AG04450 (cell line): ENCODE results near the gene SH3D19. TPM values are rescaled to one million over a fixed set of nuclear protein-coding genes. Genes with fewer than 3 reads are reported as not detected.

ENCODE experiments used
- CTCF ChIA-PET: fragments of 300-600, 350-600 bp; formaldehyde crosslinking; extraction: SDS; loops from one replicate; lab custom pipeline; 2022; ENCODE audit warnings: antibody characterized with exemption, inconsistent platforms; lab: Charles Lee
- POLR2A ChIA-PET: fragments of 350-600 bp; formaldehyde crosslinking; extraction: SDS; loops from one replicate; lab custom pipeline; 2021; ENCODE audit warnings: antibody characterized with exemption, inconsistent platforms; lab: Yijun Ruan, JAX
- DNase-seq: peaks from one replicate; pipeline ENCODE4 v3.0.0-alpha.2; 2011; ENCODE audit warnings: low read depth, low spot score
- H3K27ac ChIP-seq: one replicate; pipeline ENCODE4 v1.5.1; 2012; ENCODE audit warnings: low read depth, low read length, control low read depth
- H3K27me3 ChIP-seq: one replicate; pipeline ENCODE4 v1.6.0; 2012; ENCODE audit warnings: low read length; ENCODE audit not compliant: control insufficient read depth, insufficient read depth
- H3K4me3 ChIP-seq: 2 replicates; pipeline ENCODE4 v1.5.1; 2011; ENCODE audit warnings: mild to moderate bottlenecking, low read depth, low read length, control low read depth
- H3K9me3 ChIP-seq: 2 replicates; pipeline ENCODE4 v1.5.1; 2012; ENCODE audit warnings: low read length; ENCODE audit not compliant: control insufficient read depth, insufficient read depth
- polyA plus RNA-seq: library from polyadenylated mRNA; depleted of rRNA; stranded (reverse); fragments of >200 nt; gene quantifications from 2 replicates; pipeline ENCODE4 v1.2.3, GENCODE V29; 2011
- TF ChIP-seq, protein P1 (sequence below): IDR thresholded peaks from 2 replicates; pipeline ENCODE4 v1.5.1; 2011; ENCODE audit warnings: low read depth, low read length, control low read depth, inconsistent platforms

Gene SH3D19
- polyA plus RNA-seq, 1 experiment: 32.6 TPM

DNA sequence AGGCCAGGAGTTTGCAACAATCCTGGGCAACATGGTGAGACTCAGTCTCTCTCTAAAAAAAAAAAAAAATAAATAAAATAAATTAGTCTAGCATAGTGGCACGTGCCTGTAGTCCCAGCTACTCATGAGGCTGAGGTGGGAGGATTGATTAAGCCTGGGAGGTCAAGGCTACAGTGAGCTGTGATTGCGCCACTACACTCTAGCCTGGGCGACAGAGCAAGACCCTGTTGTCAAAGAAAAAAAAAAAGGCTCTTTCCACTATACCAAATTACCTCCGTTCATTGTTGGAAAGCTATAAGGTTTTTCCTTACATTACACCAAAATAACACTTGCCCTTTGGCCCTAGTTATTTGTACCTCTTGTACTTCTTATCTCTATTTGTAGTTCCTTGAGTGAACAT is 58.3 kb downstream of the SH3D19 start:
- DNase-seq: no peak
- no peaks in the 10 kb centered on the region for H3K9me3 ChIP-seq
- ChIA-PET POLR2A (no interaction called here), CTCF (interaction anchor here (0.5 to 5.2 kb wide), 4 partner anchors 8 to 537 kb away, joined by 3 to 40 read pairs (median 6); partner anchors contain the start of gene PRSS48)
- H3K4me3 ChIP-seq: no peak overlapping the region
- no peak overlapping the region for H3K27ac ChIP-seq
- H3K27me3 ChIP-seq: no peaks in the 10 kb centered on the region
- TF ChIP-seq, protein P1, sequence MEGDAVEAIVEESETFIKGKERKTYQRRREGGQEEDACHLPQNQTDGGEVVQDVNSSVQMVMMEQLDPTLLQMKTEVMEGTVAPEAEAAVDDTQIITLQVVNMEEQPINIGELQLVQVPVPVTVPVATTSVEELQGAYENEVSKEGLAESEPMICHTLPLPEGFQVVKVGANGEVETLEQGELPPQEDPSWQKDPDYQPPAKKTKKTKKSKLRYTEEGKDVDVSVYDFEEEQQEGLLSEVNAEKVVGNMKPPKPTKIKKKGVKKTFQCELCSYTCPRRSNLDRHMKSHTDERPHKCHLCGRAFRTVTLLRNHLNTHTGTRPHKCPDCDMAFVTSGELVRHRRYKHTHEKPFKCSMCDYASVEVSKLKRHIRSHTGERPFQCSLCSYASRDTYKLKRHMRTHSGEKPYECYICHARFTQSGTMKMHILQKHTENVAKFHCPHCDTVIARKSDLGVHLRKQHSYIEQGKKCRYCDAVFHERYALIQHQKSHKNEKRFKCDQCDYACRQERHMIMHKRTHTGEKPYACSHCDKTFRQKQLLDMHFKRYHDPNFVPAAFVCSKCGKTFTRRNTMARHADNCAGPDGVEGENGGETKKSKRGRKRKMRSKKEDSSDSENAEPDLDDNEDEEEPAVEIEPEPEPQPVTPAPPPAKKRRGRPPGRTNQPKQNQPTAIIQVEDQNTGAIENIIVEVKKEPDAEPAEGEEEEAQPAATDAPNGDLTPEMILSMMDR: no peak

DNA sequence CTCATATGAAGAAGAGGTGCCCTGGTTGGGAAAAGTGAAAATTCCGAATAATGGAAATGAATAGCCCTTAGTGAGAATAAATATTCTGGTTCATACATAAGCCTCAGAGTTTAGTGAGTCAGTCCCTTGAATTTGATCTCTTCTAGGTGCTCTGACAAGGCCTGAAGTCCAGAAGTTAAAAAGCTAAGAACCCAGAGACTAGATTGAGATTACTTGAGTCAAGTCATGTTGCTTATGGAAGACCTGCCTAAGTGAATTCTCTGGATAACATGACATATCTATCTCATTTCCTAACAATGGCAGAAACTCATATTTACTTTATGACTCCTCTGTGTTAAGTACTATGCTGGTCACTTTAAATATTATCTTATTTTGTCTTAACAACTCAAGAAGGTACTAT is 58.9 kb downstream of the SH3D19 start:
- TF ChIP-seq, protein P1: no peak
- Histone ChIP-seq H3K27ac (no peak overlapping the region), H3K9me3 (no peaks in the 10 kb centered on the region), H3K4me3 (no peak overlapping the region), H3K27me3 (no peaks in the 10 kb centered on the region)
- ChIA-PET POLR2A (interaction anchor here (0.7 kb wide), 1 partner anchor 166 kb away, joined by 3 read pairs; no protein-coding TSS in a partner anchor), CTCF (interaction anchor here (0.6 to 5.2 kb wide), 3 partner anchors 9 to 32 kb away, joined by 6 to 40 read pairs (median 8); partner anchors contain the start of gene PRSS48)
- DNase-seq: no peak

DNA sequence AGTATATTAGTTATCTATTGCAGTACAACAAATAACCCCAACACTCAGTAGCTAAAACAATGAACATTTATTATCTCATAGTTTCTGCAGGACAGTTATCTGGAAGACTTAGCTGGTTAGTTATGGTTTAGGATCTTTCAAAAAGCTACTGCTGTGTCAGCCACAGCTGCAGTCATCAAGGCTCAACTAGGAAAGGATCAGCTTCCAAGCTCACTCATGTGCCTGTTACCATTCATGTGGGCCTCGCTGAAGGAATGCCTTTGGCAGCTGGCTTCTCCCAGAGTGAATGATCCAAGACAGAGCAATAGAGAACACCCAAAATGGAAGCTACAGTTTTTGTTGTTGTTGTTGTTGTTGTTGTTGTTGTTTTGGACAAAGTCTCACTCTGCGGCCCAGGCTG is 62.0 kb downstream of the SH3D19 start:
- Histone ChIP-seq H3K9me3 (no peaks in the 10 kb centered on the region; the same call in 1 of the 2 replicates), H3K27me3 (no peaks in the 10 kb centered on the region), H3K27ac (no peak overlapping the region), H3K4me3 (no peak overlapping the region)
- DNase-seq: no peak
- ChIA-PET POLR2A (no interaction called here), CTCF (interaction anchor here (5.2 kb wide), 1 partner anchor 12 kb away, joined by 40 read pairs; the partner anchor contains the start of gene PRSS48)
- TF ChIP-seq, protein P1: no peak

DNA sequence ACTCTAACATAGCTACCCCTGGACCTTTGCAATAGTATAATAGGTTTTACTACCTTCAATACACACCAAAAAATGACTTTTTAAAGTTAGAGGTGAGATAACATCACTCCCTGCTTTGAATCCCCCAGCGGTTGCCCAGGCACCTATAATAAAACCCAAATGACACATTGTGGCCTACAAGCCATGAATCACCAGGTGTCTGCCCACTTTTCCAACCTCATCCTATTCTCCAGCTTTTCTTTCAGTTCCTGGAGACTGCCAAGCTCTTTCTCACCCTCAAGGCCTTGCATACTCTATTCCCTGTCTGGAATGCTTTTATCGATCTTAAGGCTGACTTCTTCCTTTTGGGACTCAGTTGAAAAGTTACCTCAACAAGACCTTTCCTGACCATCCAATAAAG is 64.9 kb downstream of the SH3D19 start:
- H3K27ac ChIP-seq: no peak overlapping the region
- ChIA-PET POLR2A (no interaction called here), CTCF (no interaction called here)
- no peak for DNase-seq
- TF ChIP-seq, protein P1: no peak
- no peaks in the 10 kb centered on the region; the same call in 1 of the 2 replicates for H3K9me3 ChIP-seq
- no peak overlapping the region for H3K4me3 ChIP-seq
- no peaks in the 10 kb centered on the region for H3K27me3 ChIP-seq

DNA sequence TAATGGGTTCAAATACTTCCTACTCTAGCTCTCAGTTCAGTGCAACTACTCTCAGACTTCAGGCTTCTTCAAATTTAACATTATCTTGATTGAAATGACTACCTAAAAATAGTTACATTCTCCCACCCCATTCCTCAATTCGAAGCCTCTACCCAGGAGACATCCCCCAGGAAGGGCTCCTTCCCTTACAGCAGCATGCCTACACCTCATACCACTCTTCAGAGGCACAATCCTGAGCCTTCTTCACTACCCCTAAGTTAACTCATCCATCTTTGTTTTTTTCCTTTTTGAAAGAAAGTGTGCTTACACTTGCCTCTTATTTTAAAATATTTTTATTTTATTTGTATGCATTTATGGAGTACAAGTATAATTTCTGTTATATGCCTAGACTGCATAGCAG is 65.7 kb downstream of the SH3D19 start:
- TF ChIP-seq, protein P1: no peak
- no peak overlapping the region for H3K27ac ChIP-seq
- H3K27me3 ChIP-seq: no peaks in the 10 kb centered on the region
- no peak overlapping the region for H3K4me3 ChIP-seq
- ChIA-PET POLR2A (no interaction called here), CTCF (no interaction called here)
- H3K9me3 ChIP-seq: no peaks in the 10 kb centered on the region; the same call in 1 of the 2 replicates
- DNase-seq: no peak
